NCI-H446 (cell line): Measurements from ENCODE around the gene RPP40.
"Not testable (repeated sequence)": the region's sequence is repeated elsewhere in the genome, so short reads cannot be mapped to it uniquely, and the experiment has no call there.

Source experiments
- DNase-seq, 2 experiments: peaks; one replicate each; lab custom pipeline; 2025; lab: John Stamatoyannopoulos, UW

Gene RPP40, protein sequence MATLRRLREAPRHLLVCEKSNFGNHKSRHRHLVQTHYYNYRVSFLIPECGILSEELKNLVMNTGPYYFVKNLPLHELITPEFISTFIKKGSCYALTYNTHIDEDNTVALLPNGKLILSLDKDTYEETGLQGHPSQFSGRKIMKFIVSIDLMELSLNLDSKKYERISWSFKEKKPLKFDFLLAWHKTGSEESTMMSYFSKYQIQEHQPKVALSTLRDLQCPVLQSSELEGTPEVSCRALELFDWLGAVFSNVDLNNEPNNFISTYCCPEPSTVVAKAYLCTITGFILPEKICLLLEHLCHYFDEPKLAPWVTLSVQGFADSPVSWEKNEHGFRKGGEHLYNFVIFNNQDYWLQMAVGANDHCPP

DNA sequence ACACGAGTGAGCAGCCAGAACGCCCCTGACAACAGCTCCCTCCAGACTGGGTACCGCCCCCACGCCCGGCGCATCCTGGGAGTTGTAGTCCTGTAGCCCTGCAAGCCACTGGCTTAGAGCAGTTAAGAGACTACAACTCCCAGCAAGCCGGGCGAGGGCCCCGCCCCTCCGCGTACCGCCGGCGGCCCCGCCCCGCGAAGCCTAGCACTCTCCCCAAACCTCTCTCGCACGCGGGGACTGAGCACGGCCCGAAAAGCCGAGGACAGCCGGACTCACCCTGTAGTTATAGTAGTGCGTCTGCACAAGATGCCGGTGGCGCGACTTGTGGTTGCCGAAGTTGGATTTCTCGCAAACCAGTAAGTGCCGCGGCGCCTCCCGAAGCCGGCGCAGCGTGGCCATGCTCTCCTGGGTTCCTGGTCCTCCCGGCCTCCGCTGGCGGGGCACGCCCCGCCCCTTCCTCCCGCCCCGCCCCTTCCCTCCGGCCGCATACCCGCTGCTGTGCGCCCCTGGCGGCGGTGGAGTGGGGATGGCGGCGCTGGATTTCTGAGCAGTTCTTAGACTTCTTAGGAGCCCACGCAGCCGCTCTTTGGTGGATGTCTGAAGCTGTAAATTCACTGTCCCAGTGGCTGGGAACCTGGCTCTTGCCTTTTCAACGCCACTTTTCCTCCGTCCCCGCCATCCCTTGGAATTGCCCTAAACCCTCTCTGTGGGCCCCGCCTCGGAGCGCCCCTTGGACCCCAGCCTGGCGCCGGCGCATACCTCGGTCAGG lies at the start of gene RPP40:
Gene RPP40 (minus strand): TSS at position 434 of the 769 bp plus-strand sequence. CDS start 35 bp downstream, at position 399.
- DNase-seq, result peak; percentile 96 to 97

DNA sequence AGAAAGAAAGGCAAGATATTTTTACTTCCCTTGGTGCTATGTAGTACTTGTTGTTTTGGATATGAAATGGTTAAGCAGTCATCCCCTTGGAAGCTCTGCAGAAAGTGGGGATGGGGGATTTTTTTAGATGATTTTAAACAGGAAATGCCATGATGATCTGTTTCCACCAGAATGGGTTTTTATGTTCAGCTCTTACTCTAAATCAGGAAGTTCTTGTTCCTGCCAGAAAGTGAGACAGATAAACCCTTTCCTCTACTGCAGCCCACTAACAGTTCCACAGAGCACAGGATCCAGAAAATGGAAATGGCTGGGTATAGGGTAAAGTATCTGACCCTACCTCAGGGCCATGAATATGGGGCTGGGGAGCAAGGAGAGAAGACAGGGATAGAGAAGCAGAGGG lies 49.2 kb upstream of the RPP40 start:
- DNase-seq, result no peak

DNA sequence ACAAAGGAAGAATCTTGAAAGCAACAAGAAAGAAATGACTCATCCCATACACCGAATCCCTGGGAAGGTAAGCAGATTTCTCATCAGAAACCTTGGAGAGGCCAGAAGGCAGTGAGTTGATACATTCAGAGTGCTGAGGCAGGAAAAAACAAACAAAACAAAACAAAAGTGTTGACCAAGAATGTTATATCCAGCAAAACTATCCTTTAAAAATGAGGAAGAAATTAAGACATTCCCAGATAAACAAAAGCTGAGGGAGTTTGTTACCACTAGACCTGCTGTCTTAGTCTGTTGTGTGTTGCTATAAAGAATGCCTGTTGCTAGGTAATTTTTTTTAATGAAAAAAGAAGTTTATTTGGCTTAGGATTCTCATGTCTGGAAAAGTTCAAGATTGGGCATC lies 47.6 kb upstream of the RPP40 start:
- no peak for DNase-seq

DNA sequence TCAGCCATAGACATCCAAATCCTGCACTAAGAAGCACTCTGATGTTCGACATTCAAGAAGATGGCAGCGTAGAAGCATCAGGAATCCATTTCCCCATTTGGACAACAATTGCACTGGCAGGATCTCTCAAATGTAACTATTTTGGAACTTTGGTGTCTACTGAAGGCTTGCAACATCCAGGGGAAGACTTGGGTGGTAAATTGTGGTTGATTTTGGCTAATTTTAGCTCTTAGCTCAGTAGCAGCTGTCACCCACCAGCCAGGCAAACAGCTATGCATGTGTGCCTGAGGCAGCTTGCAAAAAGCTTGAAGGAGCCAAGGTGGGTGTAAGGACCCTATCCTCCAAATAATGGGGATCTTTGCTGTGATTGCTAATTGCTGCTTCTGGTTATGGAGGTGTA lies 46.2 kb upstream of the RPP40 start:
- DNase-seq, result no peak

DNA sequence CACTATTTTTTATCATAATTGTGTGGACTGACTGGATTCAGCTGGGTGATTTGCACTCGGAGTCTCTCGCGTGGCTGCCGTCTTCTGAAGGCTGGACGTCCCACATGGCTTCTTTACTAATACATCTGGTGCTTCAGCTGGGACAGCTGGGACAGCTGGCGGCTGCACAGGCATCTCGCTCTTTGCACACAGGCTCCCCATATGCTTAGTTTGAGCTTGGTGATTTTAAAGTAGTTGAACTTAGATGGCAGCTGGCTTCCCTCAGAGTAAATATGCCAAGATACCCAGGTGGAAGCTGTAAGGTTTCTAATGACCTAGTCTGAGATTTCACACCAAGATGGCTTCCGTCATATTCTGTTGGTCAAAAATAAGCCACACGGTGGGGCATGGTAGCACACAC lies 42.6 kb upstream of the RPP40 start:
- DNase-seq, result no peak

DNA sequence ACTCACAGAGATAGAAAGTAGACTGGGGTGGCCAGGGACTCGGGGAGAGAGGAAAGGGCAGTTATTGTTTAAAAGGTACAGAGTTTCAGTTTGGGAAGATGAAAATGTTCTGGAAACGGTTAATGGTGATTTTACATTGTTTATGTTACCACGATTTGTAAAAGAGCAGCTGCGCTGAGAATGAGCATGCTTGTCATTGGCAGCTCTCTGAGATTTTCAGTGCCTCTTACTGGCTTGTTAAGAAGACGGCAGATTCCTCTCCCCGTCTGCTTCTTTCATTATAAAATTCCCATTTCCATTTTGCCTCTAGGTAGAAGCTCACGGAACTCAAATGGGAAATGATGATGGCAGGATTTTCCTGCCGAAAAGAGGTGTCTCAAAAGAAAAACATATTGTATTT lies 41.6 kb upstream of the RPP40 start:
- DNase-seq, result no peak

DNA sequence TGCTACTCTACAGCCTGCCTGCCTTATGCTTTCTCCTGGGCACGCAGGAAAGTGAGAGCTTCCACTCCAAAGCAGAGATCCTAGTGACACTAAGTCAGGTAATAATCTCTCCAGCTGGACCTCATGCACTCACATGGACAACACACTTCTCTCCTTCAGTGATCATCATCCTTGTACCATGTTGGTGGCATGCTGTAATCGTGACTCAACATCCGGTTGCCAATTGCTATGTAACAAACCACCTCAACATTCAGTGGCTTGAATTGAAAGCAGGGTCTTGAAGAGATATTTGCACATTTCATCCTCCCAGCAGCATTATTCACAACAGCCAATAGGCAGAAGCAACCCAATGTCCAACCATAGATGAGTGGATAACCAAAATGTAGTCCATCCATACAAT lies 41.0 kb upstream of the RPP40 start:
- DNase-seq, result no peak

DNA sequence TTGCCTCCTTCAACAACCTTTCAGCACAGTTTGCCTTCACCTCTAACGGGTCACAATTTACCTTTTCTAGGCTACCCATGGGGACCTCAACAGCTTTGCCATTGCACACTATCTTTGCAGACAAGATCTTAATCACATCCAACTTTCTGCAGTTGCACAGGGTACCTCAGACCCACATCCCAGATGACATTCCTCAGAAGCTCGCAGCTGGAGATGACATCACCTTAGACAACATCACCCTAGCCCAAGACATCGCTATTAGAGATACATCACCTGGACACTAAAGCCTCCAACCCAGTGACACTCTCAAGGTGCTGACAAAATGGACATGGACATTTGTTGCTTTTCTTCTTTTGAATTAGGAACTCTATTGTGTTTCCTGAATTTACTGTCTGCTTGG lies 38.6 kb upstream of the RPP40 start:
- no peak for DNase-seq

DNA sequence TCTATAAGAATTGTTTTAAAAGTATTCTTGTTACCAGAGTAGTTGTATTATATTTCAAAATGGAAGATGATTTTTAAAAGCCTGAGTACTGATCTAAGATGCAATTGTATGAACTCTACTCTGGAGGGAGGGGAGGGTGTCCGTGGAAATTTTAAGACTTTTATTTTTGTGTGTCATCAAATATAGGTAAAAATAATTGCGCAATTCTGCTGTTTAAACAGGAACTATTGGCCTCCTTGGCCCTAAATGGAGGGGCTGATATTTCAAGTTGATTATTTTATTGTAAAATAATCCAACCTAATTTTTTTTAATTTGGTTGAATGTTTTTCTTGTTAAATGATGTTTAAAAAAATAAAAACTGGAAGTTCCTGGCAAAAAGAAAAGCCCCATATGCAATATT lies 38.1 kb upstream of the RPP40 start:
- no peak for DNase-seq

DNA sequence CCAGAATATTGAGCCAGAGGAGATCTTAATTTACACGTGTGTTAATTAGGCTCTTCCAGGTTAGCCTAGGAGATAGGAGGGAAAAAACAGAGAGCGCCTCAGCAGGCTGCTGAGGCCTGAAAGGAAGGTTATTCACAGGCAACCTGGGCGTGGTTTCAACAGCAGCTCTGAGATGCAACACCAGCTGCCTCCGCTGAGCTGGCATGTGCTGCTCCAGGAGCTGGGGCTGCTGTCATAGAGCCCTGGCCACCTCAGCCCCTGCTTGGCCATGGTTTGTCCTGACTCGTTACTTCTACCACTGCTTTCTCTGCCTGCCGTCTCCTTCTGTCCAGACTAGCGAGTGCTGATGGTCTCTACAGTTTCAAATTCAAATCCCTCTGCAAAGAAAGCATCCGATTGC lies 32.4 kb upstream of the RPP40 start:
- DNase-seq, result peak; percentile 14 to 67

DNA sequence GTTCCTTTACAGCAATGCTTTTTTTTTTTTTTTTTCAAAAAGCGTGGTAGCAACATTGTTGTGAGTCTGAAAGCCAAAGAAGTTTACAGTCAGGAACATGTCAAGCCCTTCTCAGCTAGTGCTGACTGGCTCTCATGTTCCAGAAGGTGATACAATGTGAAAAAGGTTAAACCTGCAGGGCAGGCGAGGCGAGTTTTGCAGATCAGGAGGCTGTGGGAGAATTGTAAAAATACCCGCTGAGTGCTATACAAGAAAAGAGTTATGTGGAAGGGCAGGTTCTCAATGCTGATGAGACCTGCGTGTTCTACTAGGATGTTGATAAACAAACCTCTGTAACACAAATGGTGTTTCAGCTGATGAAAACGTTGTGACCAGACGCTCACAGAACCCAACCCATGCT lies 30.9 kb upstream of the RPP40 start:
- no peak for DNase-seq

DNA sequence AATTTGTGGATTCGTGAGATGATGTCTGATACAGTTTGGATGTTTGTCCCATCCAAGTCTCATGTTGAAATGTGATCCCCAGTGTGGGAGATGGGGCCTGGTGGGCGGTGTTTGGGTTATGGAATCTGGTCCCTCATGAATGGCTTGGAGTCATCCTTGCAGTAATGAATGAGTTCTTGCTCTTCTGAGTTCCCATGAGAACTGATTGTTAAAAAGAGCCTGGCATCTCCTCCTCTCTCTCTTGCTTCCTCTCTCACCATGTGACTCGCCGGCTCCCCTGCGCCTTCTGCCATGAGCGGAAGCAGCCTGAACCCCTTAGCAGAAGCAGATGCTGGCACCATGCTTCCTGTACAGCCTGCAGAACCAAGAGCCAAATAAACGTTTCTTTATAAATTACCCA lies 30.5 kb upstream of the RPP40 start:
- DNase-seq, result no peak

DNA sequence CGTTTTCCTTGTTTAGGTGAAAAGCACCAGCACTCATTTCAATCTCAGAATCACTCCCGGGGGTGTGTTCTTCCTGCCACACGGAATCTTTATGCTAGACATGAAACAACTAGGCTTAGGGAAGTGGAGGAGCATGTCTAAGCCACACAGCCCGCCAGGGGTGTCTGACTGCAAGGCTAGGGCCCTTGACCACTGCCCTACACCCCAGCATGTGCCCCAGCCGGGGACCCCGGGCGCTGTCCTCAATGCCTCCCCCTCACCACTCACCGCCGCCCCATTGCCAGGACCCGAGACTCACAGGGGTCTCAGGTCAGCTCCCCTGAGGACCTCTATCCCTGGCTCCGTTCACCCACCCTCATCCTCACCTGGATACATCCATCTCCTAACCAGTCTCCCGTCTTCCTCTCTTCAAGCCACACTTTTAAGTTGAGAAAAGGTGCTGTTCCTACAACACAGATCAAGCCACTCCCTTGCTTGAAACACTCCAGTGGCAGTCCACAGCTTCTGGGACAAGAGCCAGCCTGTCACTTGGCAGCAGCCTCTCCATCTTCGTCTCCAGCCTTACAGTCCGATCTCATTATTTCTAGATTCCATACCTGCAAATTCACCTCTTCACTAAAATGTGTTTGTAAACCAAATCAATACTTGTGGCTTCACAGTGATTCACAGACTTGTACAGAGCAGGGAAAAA lies 29.5 kb upstream of the RPP40 start:
- not testable (repeated sequence) for DNase-seq

DNA sequence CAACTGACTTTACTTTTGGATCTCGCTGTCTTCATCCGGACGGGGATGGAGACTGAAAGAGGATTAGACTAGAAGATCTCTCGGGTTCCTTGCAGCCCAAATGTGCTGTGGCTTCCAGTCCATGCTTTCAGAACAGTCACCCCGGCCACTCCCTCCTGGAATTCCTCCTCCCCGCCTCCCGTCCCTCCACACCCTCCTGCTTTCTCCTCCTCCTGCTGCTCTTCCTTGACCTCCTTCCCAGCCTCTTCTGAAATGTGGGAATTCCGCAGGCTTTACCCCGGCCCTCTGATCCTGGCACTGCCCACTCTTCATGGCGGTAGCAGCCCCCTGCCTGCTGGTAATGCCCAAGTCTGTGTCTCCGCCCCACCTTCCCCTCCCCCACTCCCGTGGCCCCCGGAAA lies 28.9 kb upstream of the RPP40 start:
- not testable (repeated sequence) for DNase-seq

DNA sequence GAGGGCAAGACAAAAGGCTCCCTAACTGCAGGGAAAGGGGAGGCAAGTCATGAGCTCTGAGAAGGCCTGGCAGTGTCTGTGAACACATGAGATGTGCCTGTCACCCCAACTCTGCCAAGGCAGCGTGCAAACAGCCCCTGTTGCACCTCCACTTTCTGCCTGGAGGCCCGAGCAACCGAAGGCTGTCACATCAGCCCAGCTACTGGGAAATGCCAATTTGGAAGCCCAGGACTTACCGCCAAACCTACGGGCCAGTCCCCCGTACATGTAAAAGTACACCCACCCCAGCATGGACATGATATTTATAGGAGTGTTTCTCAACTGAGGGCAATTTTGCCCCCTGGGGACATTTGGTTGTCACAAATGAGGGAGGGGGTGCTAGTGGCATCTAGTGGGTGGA lies 27.3 kb upstream of the RPP40 start:
- no peak for DNase-seq

DNA sequence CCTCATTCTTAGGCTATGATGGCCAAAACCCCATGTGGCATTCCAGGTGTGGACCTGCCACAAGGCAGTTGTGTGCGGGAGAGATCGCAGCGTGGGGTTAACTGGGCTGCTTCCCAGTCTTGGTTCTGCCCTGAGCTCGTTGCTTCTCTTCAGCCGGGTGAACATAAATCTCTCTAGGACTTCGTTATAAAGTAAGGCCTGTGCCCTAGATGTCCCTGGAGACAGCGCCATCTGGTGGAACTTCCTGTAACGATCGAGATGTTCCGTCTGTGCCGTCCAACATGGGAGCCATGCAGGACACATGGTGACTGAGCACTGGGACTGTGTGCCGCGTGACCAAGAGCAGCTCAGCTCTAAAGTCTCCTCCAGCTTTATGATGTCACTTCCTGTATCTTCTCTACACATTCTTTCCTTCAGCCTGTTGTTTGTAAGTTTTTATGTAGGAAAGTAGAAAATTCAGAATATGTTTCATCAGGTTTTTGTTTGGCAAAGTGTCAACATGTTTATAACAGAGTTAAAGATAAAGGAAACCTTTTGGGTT lies 26.8 kb upstream of the RPP40 start:
- DNase-seq, result peak; percentile 56 to 83

DNA sequence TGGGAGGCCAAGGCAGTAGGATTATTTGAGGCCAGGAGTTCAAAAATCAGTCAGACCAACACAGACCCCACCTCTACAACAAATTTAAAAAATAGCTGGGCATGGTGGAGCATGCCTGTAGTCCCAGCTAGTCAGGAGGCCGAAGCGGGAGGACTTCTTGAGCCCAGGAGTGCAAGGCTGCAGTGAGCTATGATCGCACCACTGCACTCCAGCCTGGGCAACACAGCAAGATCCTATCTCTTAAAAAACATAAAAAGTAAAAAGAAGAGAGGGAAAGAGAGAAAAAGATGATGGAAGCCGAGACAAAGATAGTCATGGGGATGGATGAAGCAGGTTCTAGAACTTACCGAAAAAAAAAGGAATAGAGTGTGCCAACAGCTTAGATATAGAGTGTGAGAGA lies 25.8 kb upstream of the RPP40 start:
- no peak for DNase-seq

DNA sequence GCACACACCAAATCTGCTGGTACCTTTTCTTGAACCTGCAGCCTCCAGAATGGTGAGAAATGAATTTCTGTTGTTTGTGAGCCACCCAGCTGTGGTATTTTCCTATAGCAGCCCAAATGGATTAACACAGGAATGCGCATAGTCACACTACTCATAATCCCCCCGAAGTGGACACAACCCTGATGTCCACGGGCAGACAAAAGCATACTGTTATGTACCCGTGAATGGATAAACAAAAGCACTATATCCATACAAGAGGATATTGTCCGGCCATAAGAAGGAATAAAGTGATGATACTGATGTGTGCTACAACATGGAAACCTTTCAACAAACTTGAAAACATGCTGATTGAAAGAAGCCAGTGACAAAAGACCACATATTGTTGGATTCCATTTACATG lies 25.1 kb upstream of the RPP40 start:
- DNase-seq, result no peak

DNA sequence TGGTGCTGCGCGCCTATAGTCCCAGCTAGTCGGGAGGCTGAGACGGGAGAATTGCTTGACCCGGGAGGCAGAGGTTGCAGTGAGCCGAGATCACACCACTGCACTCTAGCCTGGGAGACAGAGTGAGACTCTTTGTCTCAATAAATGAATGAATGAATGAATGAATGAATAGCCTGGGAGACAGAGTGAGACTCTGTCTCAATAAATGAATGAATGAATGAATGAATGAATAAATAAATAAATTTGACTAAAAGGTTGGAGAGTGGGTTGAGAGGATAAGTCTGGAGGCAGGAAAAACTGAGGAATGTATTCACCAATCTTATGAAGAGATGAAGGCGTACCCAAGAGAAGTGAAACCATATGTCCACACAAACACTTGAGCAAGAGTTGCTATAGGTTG lies 24.5 kb upstream of the RPP40 start:
- DNase-seq, result no peak

DNA sequence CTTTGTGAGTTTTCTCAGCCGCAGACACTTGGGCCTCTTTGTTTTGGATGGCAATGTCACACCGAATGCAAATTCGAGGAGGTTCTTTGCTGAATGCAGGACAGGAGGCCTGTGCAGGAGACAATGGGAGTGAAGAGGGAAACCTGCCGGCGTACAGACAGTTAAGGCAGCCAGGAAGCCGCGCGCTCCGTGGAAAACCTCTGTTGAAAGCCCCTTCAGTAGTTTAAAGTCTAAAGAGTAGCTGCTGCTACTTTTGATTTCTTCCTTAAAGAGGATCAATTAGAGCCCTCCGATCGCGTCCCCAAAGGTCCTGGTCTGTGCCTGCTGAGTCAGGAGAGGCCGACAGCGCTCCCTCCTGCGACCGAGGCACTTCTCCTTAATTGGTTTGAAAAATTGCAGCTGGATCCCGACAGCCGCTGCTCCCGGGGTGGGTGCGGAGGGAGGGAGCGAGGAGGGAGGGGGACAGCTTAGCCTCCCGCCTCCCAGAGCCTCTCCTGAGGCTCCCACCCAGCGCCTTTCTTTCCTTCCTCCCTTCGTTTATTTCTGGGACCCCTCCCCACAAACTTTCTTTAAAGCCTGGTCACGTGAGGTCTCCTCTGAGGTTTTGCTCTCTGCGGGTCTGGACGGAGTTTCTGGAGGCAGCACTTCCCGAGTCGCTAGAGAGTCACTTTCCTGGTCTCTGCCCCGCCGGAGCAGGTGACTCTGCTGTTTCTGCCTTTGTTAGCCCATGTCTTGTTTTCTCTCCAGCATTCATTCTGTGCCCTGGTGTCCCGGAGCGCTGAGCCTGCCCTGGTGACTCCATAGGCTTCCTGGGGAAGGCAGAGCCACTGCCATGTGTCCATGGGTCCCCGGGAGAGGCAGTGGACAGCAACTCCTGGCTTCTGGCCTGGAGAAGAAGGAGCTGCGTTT lies 22.3 kb upstream of the RPP40 start:
- no peak for DNase-seq

DNA sequence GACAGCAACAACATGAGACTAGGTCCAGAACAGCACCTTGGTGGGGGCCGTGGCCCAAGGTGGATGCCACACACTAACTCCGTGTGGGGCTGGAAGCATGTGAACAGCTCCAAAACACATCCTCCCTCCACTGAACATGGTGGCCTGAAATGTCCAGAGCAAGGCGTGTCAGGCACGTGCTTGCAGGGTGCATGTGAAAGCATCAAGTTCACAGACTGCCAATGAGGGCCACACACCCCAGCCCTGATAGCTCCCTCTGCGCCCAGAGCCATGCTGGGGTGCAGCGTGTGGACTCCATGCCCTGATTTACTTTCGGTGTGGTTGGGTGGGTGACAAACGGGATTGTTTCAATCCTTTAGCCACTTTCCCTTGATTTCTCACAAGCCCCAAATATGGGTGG lies 20.1 kb upstream of the RPP40 start:
- DNase-seq, result no peak

DNA sequence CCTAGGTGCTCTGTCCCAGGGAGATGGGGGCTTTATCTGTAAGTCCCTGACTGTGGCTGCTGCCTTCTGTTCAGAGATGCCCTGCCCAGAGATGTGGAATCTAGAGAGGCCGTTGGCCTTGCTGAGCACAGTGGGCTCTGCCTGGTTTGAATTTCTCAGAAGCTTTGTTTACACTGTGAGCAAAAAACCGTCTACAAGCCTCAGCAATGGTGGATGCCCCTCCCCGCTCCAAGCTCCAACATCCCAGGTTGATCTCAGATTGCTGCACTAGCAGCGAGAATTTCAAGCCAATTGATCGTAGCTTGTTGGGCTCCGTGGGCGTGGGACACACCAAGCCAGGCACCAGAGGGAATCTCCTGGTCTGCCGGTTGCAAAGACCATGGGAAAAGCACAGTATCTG lies 16.3 kb upstream of the RPP40 start:
- DNase-seq, result no peak
